Gastrocnemius medialis (tissue), 4 donors: ENCODE results near the gene HEXD. TPM values are rescaled to one million over a fixed set of nuclear protein-coding genes. Genes with fewer than 3 reads are reported as not detected.

ENCODE experiments used
- ATAC-seq, 2 donors: fragments of 150-250 bp; one replicate each; pipeline ENCODE4 v1.9.1; 2016
- DNase-seq, 2 donors: peaks; one replicate each; pipeline ENCODE4 v3.0.0-alpha.2; 2019
- H3K27ac ChIP-seq, 4 donors: fragments of 200-600 bp; sonication (generic); 1 replicate in 1 of 4; 2 replicates in 3 of 4; pipeline ENCODE4 v1.5.1; 2016 to 2018; ENCODE audit warnings: mild to moderate bottlenecking in 2 of 4, moderate library complexity in 1 of 4
- H3K27me3 ChIP-seq, 3 donors: fragments of 200-600 bp; sonication (generic) in 2 of 3; 1 replicate in 1 of 3; 2 replicates in 2 of 3; pipeline versions ENCODE4 v1.5.1 to v1.6.0; 2016 to 2019; ENCODE audit warnings: mild to moderate bottlenecking in 1 of 3, moderate library complexity in 1 of 3
- H3K36me3 ChIP-seq, 2 donors: fragments of 200-600 bp; sonication (generic) in 1 of 2; one replicate each; pipeline ENCODE4 v1.5.1; 2017 to 2018
- H3K4me1 ChIP-seq, 2 donors: fragments of 200-600 bp; sonication (generic) in 1 of 2; one replicate each; pipeline ENCODE4 v1.5.1; 2016 to 2017; ENCODE audit warnings: mild to moderate bottlenecking in 2 of 2
- H3K4me3 ChIP-seq, 4 donors: fragments of 200-600 bp; sonication (generic) in 3 of 4; 1 replicate in 1 of 4; 2 replicates in 3 of 4; pipeline ENCODE4 v1.5.1; 2016 to 2019; ENCODE audit warnings: mild to moderate bottlenecking in 2 of 4
- H3K9me3 ChIP-seq, 3 donors: fragments of 200-600 bp; sonication (generic) in 2 of 3; 1 replicate in 1 of 3; 2 replicates in 2 of 3; pipeline ENCODE4 v1.5.1; 2016 to 2019
- POLR2A ChIP-seq, 2 donors: fragments of 450-650 bp; IDR thresholded peaks; one replicate each; pipeline ENCODE4 v1.6.1; 2017; ENCODE audit warnings: antibody characterized with exemption in 2 of 2, mild to moderate bottlenecking in 2 of 2, moderate library complexity in 2 of 2
- in situ Hi-C, 4 donors: fragments of 200-750 bp; cut with MboI; loops; one replicate each; pipeline versions ENCODE4 v1.15.0 to v1.8.0; 2017; ENCODE audit warnings: low sequenced_read_pairs in 4 of 4
- intact Hi-C: fragments of 100-400 bp; cut with DNase I; formaldehyde crosslinking; loops from one replicate; pipeline ENCODE4 v1.15.1; 2023; ENCODE audit warnings: low total_unique reads
- total RNA-seq, 4 donors: library from RNA; depleted of rRNA; stranded (reverse); fragments of >200 nt; gene quantifications; one replicate each; pipeline versions ENCODE4 v1.1.0 to v1.2.3, GENCODE V29; 2016
- TF ChIP-seq, protein P1 (sequence below), 5 experiments: fragments of 450-650 bp in 3 of 5; fragments of 200-600 bp in 2 of 5; sonication (generic) in 2 of 5; IDR thresholded peaks in 4 of 5; conservative IDR thresholded peaks in 1 of 5; 1 replicate in 4 of 5; 2 replicates in 1 of 5; pipeline ENCODE4 v1.5.1; 2016 to 2019; ENCODE audit warnings: antibody characterized with exemption in 5 of 5, mild to moderate bottlenecking in 3 of 5, moderate library complexity in 3 of 5

The HEXD gene
- total RNA-seq, 4 donors from 2014 or later, result 15.5 to 35.1 (median 22.5) TPM

DNA sequence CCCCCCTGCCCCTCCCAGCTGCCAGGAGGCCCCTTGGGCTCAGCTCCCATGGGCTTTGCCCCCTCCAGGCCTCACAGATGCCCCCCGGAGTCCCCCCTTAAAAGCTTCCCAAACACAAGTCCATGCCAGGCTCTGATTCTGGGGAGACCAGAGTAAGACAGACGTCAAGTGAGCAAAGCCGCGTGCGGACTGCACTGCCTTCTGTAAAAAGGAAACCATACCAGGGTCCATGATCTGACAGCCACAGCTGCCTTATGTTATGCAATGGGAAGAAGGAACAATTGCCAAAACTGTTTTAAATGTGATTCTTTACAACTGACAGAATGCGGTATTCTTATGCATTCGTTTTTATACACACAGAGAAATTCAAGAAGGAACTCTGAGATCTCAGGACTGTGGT is 17.9 kb upstream of the HEXD start:
- in situ Hi-C loops, result no loop called here
- TF ChIP-seq POLR2A (IDR thresholded peaks at IDR 0.05), result no peak
- TF ChIP-seq, protein P1, sequence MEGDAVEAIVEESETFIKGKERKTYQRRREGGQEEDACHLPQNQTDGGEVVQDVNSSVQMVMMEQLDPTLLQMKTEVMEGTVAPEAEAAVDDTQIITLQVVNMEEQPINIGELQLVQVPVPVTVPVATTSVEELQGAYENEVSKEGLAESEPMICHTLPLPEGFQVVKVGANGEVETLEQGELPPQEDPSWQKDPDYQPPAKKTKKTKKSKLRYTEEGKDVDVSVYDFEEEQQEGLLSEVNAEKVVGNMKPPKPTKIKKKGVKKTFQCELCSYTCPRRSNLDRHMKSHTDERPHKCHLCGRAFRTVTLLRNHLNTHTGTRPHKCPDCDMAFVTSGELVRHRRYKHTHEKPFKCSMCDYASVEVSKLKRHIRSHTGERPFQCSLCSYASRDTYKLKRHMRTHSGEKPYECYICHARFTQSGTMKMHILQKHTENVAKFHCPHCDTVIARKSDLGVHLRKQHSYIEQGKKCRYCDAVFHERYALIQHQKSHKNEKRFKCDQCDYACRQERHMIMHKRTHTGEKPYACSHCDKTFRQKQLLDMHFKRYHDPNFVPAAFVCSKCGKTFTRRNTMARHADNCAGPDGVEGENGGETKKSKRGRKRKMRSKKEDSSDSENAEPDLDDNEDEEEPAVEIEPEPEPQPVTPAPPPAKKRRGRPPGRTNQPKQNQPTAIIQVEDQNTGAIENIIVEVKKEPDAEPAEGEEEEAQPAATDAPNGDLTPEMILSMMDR (IDR thresholded peaks at IDR 0.05 in 4 of 5, conservative IDR thresholded peaks at IDR 0.05 in 1 of 5), result no peak
- intact Hi-C loops, result no loop called here
- ATAC-seq (peak in 1 of 2 donors; percentile 21), DNase-seq (no peak)
- Histone ChIP-seq H3K4me1 (peaks cover 17 to 22% of the 10 kb centered on the region in 2 donors), H3K4me3 (no peak overlapping the region), H3K9me3 (no peaks in the 10 kb centered on the region), H3K36me3 (peaks cover 0 to 28% of the 10 kb centered on the region in 2 donors), H3K27ac (peak overlapping the region; percentile 36 to 75 (median 54)), H3K27me3 (no peaks in the 10 kb centered on the region)

DNA sequence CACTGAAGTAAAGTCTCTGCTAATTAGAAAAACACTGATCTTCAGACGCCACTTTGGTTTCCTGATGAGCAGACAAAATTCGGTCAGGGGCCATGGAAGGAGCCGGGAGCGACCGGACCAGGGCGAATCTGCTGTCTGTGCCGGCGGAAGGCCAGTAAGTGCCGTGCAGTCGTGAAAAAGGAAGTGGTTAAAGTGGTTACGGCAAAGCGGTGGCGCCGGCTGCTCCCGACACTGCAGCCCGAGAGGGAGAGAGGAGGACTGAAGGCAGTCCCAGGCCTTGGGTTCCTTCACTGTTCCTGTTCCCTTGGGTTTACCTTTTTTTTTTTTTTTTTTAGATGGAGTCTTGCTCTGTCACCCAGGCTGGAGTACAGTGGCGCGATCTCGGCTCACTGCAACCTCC is 17.3 kb upstream of the HEXD start:
- H3K36me3 ChIP-seq, result peaks cover 0 to 28% of the 10 kb centered on the region in 2 donors
- ATAC-seq, result no peak
- intact Hi-C loops, result no loop called here

DNA sequence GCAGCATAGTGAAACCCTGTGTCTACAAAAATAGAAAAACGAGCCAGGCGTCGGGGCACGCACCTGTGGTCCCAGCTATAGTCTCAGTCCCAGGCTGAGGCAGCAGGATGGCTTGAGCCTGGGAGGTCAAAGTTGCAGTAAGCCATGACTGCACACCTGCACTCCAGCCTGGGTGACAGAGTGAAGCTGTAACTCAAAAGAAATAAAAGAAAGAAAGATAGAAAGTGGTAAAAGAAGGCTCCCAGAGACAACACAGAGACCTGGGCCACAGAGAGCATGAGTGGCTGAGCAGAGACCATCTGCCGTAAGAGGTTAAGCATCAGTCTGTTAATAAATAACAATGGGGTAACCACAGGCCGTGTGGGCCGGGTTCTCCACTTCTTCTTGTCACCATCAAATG is 15.3 kb upstream of the HEXD start:
- Histone ChIP-seq H3K4me3 (no peak overlapping the region), H3K9me3 (no peaks in the 10 kb centered on the region), H3K36me3 (peaks cover 0 to 28% of the 10 kb centered on the region in 2 donors), H3K4me1 (peaks cover 30 to 34% of the 10 kb centered on the region in 2 donors), H3K27me3 (no peaks in the 10 kb centered on the region), H3K27ac (no peak overlapping the region)
- TF ChIP-seq, protein P1 (IDR thresholded peaks at IDR 0.05 in 4 of 5, conservative IDR thresholded peaks at IDR 0.05 in 1 of 5), result no peak
- TF ChIP-seq POLR2A (IDR thresholded peaks at IDR 0.05), result no peak
- intact Hi-C loops (no loop called here), in situ Hi-C loops (no loop called here)
- DNase-seq (no peak), ATAC-seq (no peak)

More for the DNA sequence above, 17.3 kb upstream of the HEXD start:
- in situ Hi-C loops, result no loop called here
- no peak for DNase-seq
- TF ChIP-seq POLR2A (IDR thresholded peaks at IDR 0.05), result no peak
- TF ChIP-seq, protein P1 (IDR thresholded peaks at IDR 0.05 in 4 of 5, conservative IDR thresholded peaks at IDR 0.05 in 1 of 5), result no peak
- Histone ChIP-seq H3K9me3 (no peaks in the 10 kb centered on the region), H3K4me1 (peaks cover 17 to 22% of the 10 kb centered on the region in 2 donors), H3K27me3 (no peaks in the 10 kb centered on the region), H3K4me3 (no peak overlapping the region), H3K27ac (no peak overlapping the region)

DNA sequence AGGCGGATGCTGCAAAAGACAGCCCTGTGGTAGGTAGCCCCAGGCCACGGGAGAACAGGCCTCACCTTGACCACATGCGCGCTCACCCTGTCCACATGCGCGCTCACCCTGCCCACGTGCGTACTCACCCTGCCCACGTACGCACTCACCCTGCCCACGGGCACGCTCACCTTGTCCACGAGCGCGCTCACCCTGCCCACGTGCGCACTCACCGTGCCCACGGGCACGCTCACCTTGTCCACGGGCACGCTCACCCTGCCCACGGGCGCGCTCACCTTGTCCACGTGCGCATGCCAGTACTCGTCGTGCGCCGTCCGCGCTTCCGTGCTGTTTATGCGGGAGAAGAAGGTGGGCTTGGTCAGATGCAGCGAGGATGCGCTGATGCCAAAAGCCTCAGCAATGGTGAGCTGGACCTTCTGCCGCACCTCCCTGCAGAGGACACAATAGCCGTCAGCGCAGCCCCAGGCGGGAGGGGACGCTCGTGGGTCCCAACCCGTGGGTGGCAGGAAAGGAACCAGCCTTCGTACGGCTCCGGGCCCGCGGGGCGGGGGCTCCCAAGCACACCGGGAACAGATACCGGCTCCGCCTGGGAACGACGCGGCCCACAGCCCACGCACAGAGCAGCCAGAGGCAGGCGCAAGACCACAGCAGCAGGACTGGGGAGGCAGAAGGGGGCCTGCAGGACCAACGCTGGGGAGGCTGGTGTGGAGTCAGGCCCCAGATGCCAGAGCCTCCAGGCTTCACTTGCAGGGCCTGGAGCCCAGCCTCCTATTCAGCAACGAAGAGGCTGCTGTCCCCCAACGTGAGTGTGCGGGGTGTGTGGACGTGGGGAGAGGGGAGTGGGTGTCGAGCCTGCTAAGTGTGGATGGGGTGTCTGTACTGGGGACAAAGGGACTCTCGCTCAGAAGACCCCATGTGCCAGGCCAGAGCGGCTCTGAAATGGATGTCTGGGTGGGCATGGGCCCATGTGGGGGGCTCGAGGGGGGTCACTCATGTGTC is 14.2 kb upstream of the HEXD start:
- peaks cover 0 to 28% of the 10 kb centered on the region in 2 donors for H3K36me3 ChIP-seq
- H3K4me3 ChIP-seq, result no peak overlapping the region
- H3K4me1 ChIP-seq, result peaks cover 31 to 32% of the 10 kb centered on the region in 2 donors
- TF ChIP-seq POLR2A (IDR thresholded peaks at IDR 0.05), result no peak
- TF ChIP-seq, protein P1 (IDR thresholded peaks at IDR 0.05 in 4 of 5, conservative IDR thresholded peaks at IDR 0.05 in 1 of 5), result no peak
- ATAC-seq (no peak), DNase-seq (no peak)
- H3K27ac ChIP-seq, result no peak overlapping the region
- in situ Hi-C loops, result no loop called here
- H3K9me3 ChIP-seq, result no peaks in the 10 kb centered on the region
- H3K27me3 ChIP-seq, result no peaks in the 10 kb centered on the region
- intact Hi-C loops, result no loop called here
